ENCODE measurements around the gene HTT. TPM values are rescaled to one million over a fixed set of nuclear protein-coding genes. Genes with fewer than 3 reads are reported as not detected.

The HTT gene
- polyA plus RNA-seq, 2 of the 4 experiments (the other 2 are of a cell fraction) = 14.5 to 16.9 TPM

- 95% methylated on average over 14 of the region's 15 CpGs for WGBS (ENCODE audit: missing lambda C conversion rate)
- no peak for ATAC-seq
- TF ChIP-seq TFCP2L1 (CRISPR knock-in tag; IDR thresholded peaks at IDR 0.05) = no peak
- no peak for TF ChIP-seq GATA3 (IDR thresholded peaks at IDR 0.05; ENCODE audit: borderline replicate concordance)
- CTCF ChIA-PET = interaction anchor here (0.7 to 1.2 kb wide), 2 partner anchors 35 to 266 kb away, joined by 3 read pairs; partner anchors contain the start of gene MSANTD1
- no peak for DNase-seq (ENCODE audit: low read depth in 1 of 2, low spot score in 1 of 2)
- POLR2A ChIA-PET = no interaction called here
- FAIRE-seq = no peak
- H3K4me1 ChIP-seq = no peaks in the 10 kb centered on the region
- no peak overlapping the region for H3K4me3 ChIP-seq
- no peak overlapping the region for H3K27ac ChIP-seq
- no peaks in the 10 kb centered on the region for H3K9me3 ChIP-seq
- H3K4me2 ChIP-seq = no peak overlapping the region
Measured at GRCh38 chr4:3213661-3214250, 139.3 kb downstream of the HTT start.

- no peak overlapping the region for H3K27ac ChIP-seq
- no peak for DNase-seq (ENCODE audit: low read depth in 1 of 2, low spot score in 1 of 2)
- no peak for ATAC-seq
- no peak overlapping the region for H3K4me2 ChIP-seq
- no peak for FAIRE-seq
- ChIA-PET CTCF (interaction anchor here (1.2 kb wide), 1 partner anchor 34 kb away, joined by 3 read pairs; the partner anchor contains the start of gene MSANTD1), POLR2A (no interaction called here)
- 95% methylated on average over 12 of the region's 12 CpGs for whole genome bisulfite sequencing (ENCODE audit: missing lambda C conversion rate)
- H3K4me1 ChIP-seq = no peaks in the 10 kb centered on the region
- H3K4me3 ChIP-seq = no peak overlapping the region
- TF ChIP-seq KDM1A (IDR thresholded peaks at IDR 0.05; ENCODE audit: low read depth) (no peak), PHF8 (IDR thresholded peaks at IDR 0.05; ENCODE audit: borderline replicate concordance, low read depth) (no peak), POLR2A (IDR thresholded peaks at IDR 0.05; ENCODE audit: low read length) (no peak), ZNF302 (CRISPR knock-in tag; IDR thresholded peaks at IDR 0.05) (no peak), CHD2 (IDR thresholded peaks at IDR 0.05; ENCODE audit: low read length, partially characterized antibody) (no peak), EP300 (IDR thresholded peaks at IDR 0.05) (no peak), FOSL2 (IDR thresholded peaks at IDR 0.05) (no peak), FOSL2 (CRISPR knock-in tag; IDR thresholded peaks at IDR 0.05) (no peak)
- no peaks in the 10 kb centered on the region for H3K9me3 ChIP-seq
Measured at GRCh38 chr4:3215256-3215655, 140.8 kb downstream of the HTT start.

DNA sequence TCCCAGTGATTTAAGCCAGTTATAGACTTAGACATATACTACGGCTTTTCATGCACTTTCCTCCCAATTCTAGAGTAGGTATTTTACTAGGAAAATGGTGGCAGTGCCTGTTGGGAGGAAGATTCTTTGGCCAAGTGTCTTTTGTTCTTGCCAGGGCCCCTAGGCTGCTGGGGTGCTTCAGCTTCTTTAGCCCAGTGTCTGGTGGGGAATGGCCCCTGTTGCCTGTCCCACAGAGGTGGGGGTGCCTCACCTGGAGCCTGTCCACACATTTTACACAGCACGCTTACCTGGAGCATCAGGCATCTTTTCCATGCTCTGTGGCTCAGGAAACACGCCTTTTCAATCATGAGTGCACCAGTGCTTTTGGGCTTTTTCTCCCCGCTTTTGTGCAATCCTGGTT lies 141.3 kb downstream of the HTT start:
- no peak for FAIRE-seq
- no peak overlapping the region for H3K27ac ChIP-seq
- ChIA-PET POLR2A (no interaction called here), CTCF (no interaction called here)
- no peak overlapping the region for H3K4me2 ChIP-seq
- no peaks in the 10 kb centered on the region for H3K9me3 ChIP-seq
- TF ChIP-seq, protein P1, sequence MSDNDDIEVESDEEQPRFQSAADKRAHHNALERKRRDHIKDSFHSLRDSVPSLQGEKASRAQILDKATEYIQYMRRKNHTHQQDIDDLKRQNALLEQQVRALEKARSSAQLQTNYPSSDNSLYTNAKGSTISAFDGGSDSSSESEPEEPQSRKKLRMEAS (IDR thresholded peaks at IDR 0.05) = no peak
- TF ChIP-seq CEBPB (IDR thresholded peaks at IDR 0.05) = no peak
- TF ChIP-seq JUNB (IDR thresholded peaks at IDR 0.05) = no peak
- no peak overlapping the region for H3K4me3 ChIP-seq
- H3K4me1 ChIP-seq = no peaks in the 10 kb centered on the region
- no peak for ATAC-seq
- DNase-seq (ENCODE audit: low read depth in 1 of 2, low spot score in 1 of 2) = no peak
- 92% methylated on average over 4 of the region's 4 CpGs for WGBS (ENCODE audit: missing lambda C conversion rate)

- CTCF ChIA-PET = no interaction called here
- FAIRE-seq = no peak
- no peak for TF ChIP-seq RCOR1 (IDR thresholded peaks at IDR 0.05; ENCODE audit: low read depth, low read length)
- no peak for TF ChIP-seq ATOH8 (CRISPR knock-in tag; IDR thresholded peaks at IDR 0.05; ENCODE audit: low read depth)
- TF ChIP-seq, protein P1 (IDR thresholded peaks at IDR 0.05) = no peak
- TF ChIP-seq CTCF (IDR thresholded peaks at IDR 0.05) = no peak
- TF ChIP-seq CHD4 (IDR thresholded peaks at IDR 0.05; ENCODE audit: borderline replicate concordance) = no peak
- TF ChIP-seq USF2 (IDR thresholded peaks at IDR 0.05) = no peak
- TF ChIP-seq TP53 (CRISPR knock-in tag; IDR thresholded peaks at IDR 0.05) = no peak
- TF ChIP-seq ESRRA (IDR thresholded peaks at IDR 0.05; ENCODE audit: borderline replicate concordance, low read length) = no peak
- TF ChIP-seq CBX2 (IDR thresholded peaks at IDR 0.05; ENCODE audit: borderline replicate concordance, low read depth) = no peak
- no peak for TF ChIP-seq NFE2L2 (conservative IDR thresholded peaks at IDR 0.05; ENCODE audit: low read length)
- TF ChIP-seq HES2 (IDR thresholded peaks at IDR 0.05) = no peak
- TF ChIP-seq, protein P2, sequence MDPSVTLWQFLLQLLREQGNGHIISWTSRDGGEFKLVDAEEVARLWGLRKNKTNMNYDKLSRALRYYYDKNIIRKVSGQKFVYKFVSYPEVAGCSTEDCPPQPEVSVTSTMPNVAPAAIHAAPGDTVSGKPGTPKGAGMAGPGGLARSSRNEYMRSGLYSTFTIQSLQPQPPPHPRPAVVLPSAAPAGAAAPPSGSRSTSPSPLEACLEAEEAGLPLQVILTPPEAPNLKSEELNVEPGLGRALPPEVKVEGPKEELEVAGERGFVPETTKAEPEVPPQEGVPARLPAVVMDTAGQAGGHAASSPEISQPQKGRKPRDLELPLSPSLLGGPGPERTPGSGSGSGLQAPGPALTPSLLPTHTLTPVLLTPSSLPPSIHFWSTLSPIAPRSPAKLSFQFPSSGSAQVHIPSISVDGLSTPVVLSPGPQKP (IDR thresholded peaks at IDR 0.05; ENCODE audit: low read depth, low read length) = no peak
- TF ChIP-seq RARB (CRISPR knock-in tag; IDR thresholded peaks at IDR 0.05) = no peak
- no peak for TF ChIP-seq NR3C1 (IDR thresholded peaks at IDR 0.05)
- no peak for TF ChIP-seq ZNF302 (CRISPR knock-in tag; IDR thresholded peaks at IDR 0.05)
- no peak for TF ChIP-seq MAZ (IDR thresholded peaks at IDR 0.05; ENCODE audit: borderline replicate concordance, low read depth, low read length)
- TF ChIP-seq FOSL2 (IDR thresholded peaks at IDR 0.05) = no peak
- TF ChIP-seq FOSL2 (CRISPR knock-in tag; IDR thresholded peaks at IDR 0.05) = no peak
- TF ChIP-seq SMC3 (IDR thresholded peaks at IDR 0.05) = no peak
Measured at GRCh38 chr4:3217266-3217665, 142.8 kb downstream of the HTT start.

More at GRCh38 chr4:3217266-3217665, 142.8 kb downstream of the HTT start:
- WGBS (ENCODE audit: missing lambda C conversion rate) = 92% methylated on average over 2 of the region's 2 CpGs
- POLR2A ChIA-PET = no interaction called here
- no peak overlapping the region for H3K4me3 ChIP-seq
- H3K4me1 ChIP-seq = no peaks in the 10 kb centered on the region
- H3K27ac ChIP-seq = no peak overlapping the region
- no peak for ATAC-seq
- DNase-seq (ENCODE audit: low read depth in 1 of 2, low spot score in 1 of 2) = no peak
- no peaks in the 10 kb centered on the region for H3K9me3 ChIP-seq
- H3K4me2 ChIP-seq = no peak overlapping the region
